HepG2 (cell line): ENCODE measurements around the gene SEMA3B. TPM values are rescaled to one million over a fixed set of nuclear protein-coding genes. Genes with fewer than 3 reads are reported as not detected.

ENCODE experiments used
- AHR ChIP-seq: IDR thresholded peaks from 2 replicates; pipeline ENCODE4 v1.6.1; 2018; ENCODE audit warnings: missing genetic modification reagents, missing compliant biosample characterization
- AKNA ChIP-seq: sonication (generic); formaldehyde crosslinking; IDR thresholded peaks from 2 replicates; pipeline ENCODE4 v1.4.0; 2020; ENCODE audit warnings: missing genetic modification reagents, borderline replicate concordance
- CBX5 ChIP-seq: sonication (generic); formaldehyde crosslinking; IDR thresholded peaks from 2 replicates; pipeline ENCODE4 v1.4.0; 2020; ENCODE audit warnings: missing genetic modification reagents, borderline replicate concordance
- DRAP1 ChIP-seq: IDR thresholded peaks from 2 replicates; pipeline ENCODE4 v1.6.1; 2016; ENCODE audit warnings: missing genetic modification reagents, missing compliant biosample characterization
- KDM4B ChIP-seq: sonication (generic); formaldehyde crosslinking; IDR thresholded peaks from 2 replicates; pipeline ENCODE4 v1.4.0; 2020; ENCODE audit warnings: missing genetic modification reagents
- MAFK ChIP-seq, 2 experiments: IDR thresholded peaks in 1 of 2; conservative IDR thresholded peaks in 1 of 2; 2 replicates each; pipeline ENCODE4 v1.6.1; 2011; ENCODE audit warnings: improper control_type of control experiment in 2 of 2, low read length in 2 of 2
- MLXIP ChIP-seq: sonication (generic); formaldehyde crosslinking; IDR thresholded peaks from 2 replicates; pipeline ENCODE4 v1.9.0; 2021; ENCODE audit warnings: missing genetic modification reagents, borderline replicate concordance
- PHF5A ChIP-seq: IDR thresholded peaks from one replicate; pipeline ENCODE4 v1.6.1; 2018; ENCODE audit warnings: low read depth, missing genetic modification reagents; ENCODE audit not compliant: unreplicated experiment
- TAF15 ChIP-seq: fragments of 200-400 bp; formaldehyde crosslinking; IDR thresholded peaks from one replicate; pipeline ENCODE4 v1.6.1; 2018; ENCODE audit warnings: mild to moderate bottlenecking, low read depth, low read length; ENCODE audit not compliant: poor library complexity, severe bottlenecking
- YEATS4 ChIP-seq: sonication (generic); formaldehyde crosslinking; IDR thresholded peaks from 2 replicates; pipeline ENCODE4 v1.4.0; 2020; ENCODE audit warnings: missing genetic modification reagents, borderline replicate concordance
- ZBTB3 ChIP-seq: sonication (generic); formaldehyde crosslinking; IDR thresholded peaks from 2 replicates; pipeline ENCODE4 v1.4.0; 2020; ENCODE audit warnings: low read depth, mild to moderate bottlenecking, moderate library complexity, missing genetic modification reagents, borderline replicate concordance
- ZBTB34 ChIP-seq: sonication (generic); formaldehyde crosslinking; IDR thresholded peaks from 2 replicates; pipeline ENCODE4 v1.8.0; 2022; ENCODE audit warnings: mild to moderate bottlenecking, missing genetic modification reagents
- ZNF18 ChIP-seq: sonication (generic); formaldehyde crosslinking; IDR thresholded peaks from 2 replicates; pipeline ENCODE4 v1.8.0; 2022; ENCODE audit warnings: mild to moderate bottlenecking, missing genetic modification reagents; ENCODE audit not compliant: insufficient replicate concordance
- ZNF607 ChIP-seq: sonication (generic); formaldehyde crosslinking; IDR thresholded peaks from 2 replicates; pipeline ENCODE4 v1.5.1; 2020; ENCODE audit warnings: missing genetic modification reagents, mild to moderate bottlenecking, borderline replicate concordance
- ZSCAN21 ChIP-seq: sonication (generic); formaldehyde crosslinking; IDR thresholded peaks from 2 replicates; pipeline ENCODE4 v1.8.0; 2022; ENCODE audit warnings: mild to moderate bottlenecking, missing genetic modification reagents, moderate library complexity, borderline replicate concordance
- polyA plus RNA-seq, 8 experiments: library from polyadenylated mRNA; depleted of rRNA in 3 of 8; stranded (reverse) in 7 of 8; unstranded in 1 of 8; fragments of >200 nt; fragmentation: Illumina TruSeq in 4 of 8; extraction: Trizol in 4 of 8; gene quantifications; 2 replicates each; pipeline versions ENCODE4 v1.2.1 to v1.2.3, GENCODE V29; 2011 to 2016; ENCODE audit warnings: low read depth in 4 of 8, missing spikeins in 1 of 8, mixed read lengths in 1 of 8; ENCODE audit not compliant: insufficient read depth in 1 of 8
- total RNA-seq, 5 experiments: library from RNA; depleted of rRNA; stranded (reverse); fragments of >200 nt; fragmentation: Illumina TruSeq; extraction: Trizol; gene quantifications; 2 replicates each; pipeline ENCODE4 v1.2.3, GENCODE V29; 2016; ENCODE audit warnings: low read depth in 1 of 5

The SEMA3B gene
- total and polyA plus RNA-seq, 2 of the 13 experiments (the other 11 are each of a cell fraction or from before 2014, with no cell fraction given), result 93.2 to 158 TPM

- TF ChIP-seq ZSCAN21 (CRISPR knock-in tag), result peak; percentile 97
- TF ChIP-seq YEATS4 (CRISPR knock-in tag), result peak; percentile 67; the same call in 1 of the 2 replicates
- TF ChIP-seq AKNA (CRISPR knock-in tag), result no peak
- TF ChIP-seq TAF15, result peak; percentile 81
- peak; percentile 49; the same call in 1 of the 2 replicates for TF ChIP-seq CBX5
- no peak; the same call in 1 of the 2 replicates for TF ChIP-seq ZBTB3 (CRISPR knock-in tag)
- TF ChIP-seq MLXIP (CRISPR knock-in tag), result no peak
- TF ChIP-seq ZNF607 (CRISPR knock-in tag), result peak; percentile 26; the same call in 1 of the 2 replicates
- TF ChIP-seq KDM4B, result no peak
- no peak for TF ChIP-seq PHF5A (CRISPR knock-in tag)
- 0 out of 2 replicates have a peak, but pooled peaks have one; percentile 56 for TF ChIP-seq AHR
- no peak for TF ChIP-seq MAFK (conservative IDR thresholded peaks at IDR 0.05 in 1 of 2, IDR thresholded peaks at IDR 0.05 in 1 of 2; ENCODE audit: low read length in 2 of 2)
- TF ChIP-seq DRAP1 (CRISPR knock-in tag), result no peak; the same call in 1 of the 2 replicates
- peak; percentile 91 for TF ChIP-seq ZNF18 (CRISPR knock-in tag)
- TF ChIP-seq ZBTB34 (CRISPR knock-in tag), result no peak
Observed at GRCh38 chr3:50298836-50299637, 30.1 kb downstream of the SEMA3B start, which contains the start of the genes HYAL3 and NAA80 (continued).
